Midbrain (tissue), 1 donor: ENCODE data around the gene SHANK2.

Source experiments
- DNase-seq: peaks from one replicate; lab custom pipeline; 2025; lab: John Stamatoyannopoulos, UW

SHANK2 gene

GRCh38 chr11:71252269-71252769 is at the start of gene SHANK2:
Gene SHANK2, minus strand, starts transcription at chr11:71252577. Its CDS starts 105,251 bp downstream, at chr11:71147326.
- no peak for DNase-seq

GRCh38 chr11:71301858-71302533 is 49.6 kb upstream of the SHANK2 start:
- DNase-seq, result no peak

GRCh38 chr11:71301046-71301857 is 48.9 kb upstream of the SHANK2 start:
- DNase-seq, result no peak

- DNase-seq, result no peak
These were observed 47.8 kb upstream of the SHANK2 start for GRCh38 chr11:71300187-71300586.

- DNase-seq, result no peak
These were observed 46.4 kb upstream of the SHANK2 start for GRCh38 chr11:71298761-71299181.

- DNase-seq, result no peak
These were observed 45.7 kb upstream of the SHANK2 start for GRCh38 chr11:71298016-71298550.

GRCh38 chr11:71294846-71295600 is 42.6 kb upstream of the SHANK2 start:
- no peak for DNase-seq

GRCh38 chr11:71293961-71294782 is 41.8 kb upstream of the SHANK2 start:
- no peak for DNase-seq

GRCh38 chr11:71286701-71287643 is 34.6 kb upstream of the SHANK2 start:
- DNase-seq, result peak; percentile 40

GRCh38 chr11:71285111-71285510 is 32.7 kb upstream of the SHANK2 start:
- DNase-seq, result no peak

- no peak for DNase-seq
These were observed 32.2 kb upstream of the SHANK2 start for GRCh38 chr11:71284525-71285092.

GRCh38 chr11:71283971-71284441 is 31.6 kb upstream of the SHANK2 start:
- no peak for DNase-seq

- no peak for DNase-seq
These were observed 30.4 kb upstream of the SHANK2 start for GRCh38 chr11:71282581-71283351.

GRCh38 chr11:71281831-71282230 is 29.5 kb upstream of the SHANK2 start:
- DNase-seq, result no peak

GRCh38 chr11:71281204-71281603 is 28.8 kb upstream of the SHANK2 start:
- DNase-seq, result no peak

GRCh38 chr11:71279916-71280645 is 27.7 kb upstream of the SHANK2 start:
- DNase-seq, result no peak

GRCh38 chr11:71272161-71272560 is 19.8 kb upstream of the SHANK2 start:
- DNase-seq, result no peak
